HCT116 (cell line): Measurements from ENCODE around the gene CCDC146. TPM values are rescaled to one million over a fixed set of nuclear protein-coding genes. Genes with fewer than 3 reads are reported as not detected.

Experiments
- ATAC-seq: fragments of 200-7000 bp; cut with Tn5 transposase; 2 replicates; pipeline ENCODE4 v1.9.1; 2020; ENCODE audit warnings: mild to moderate bottlenecking, moderate library complexity
- BruUV-seq: library from RNA; stranded (reverse); fragments of 400-500 nt; replicated peaks from 2 replicates; lab custom pipeline; 2021; lab: Mats Ljungman, UMichigan
- CTCF ChIA-PET: fragments of 300-600 bp; sonication (Branson Sonifier 250); formaldehyde crosslinking; loops from one replicate; lab custom pipeline; 2021; ENCODE audit warnings: antibody characterized with exemption; lab: Charles Lee
- POLR2A ChIA-PET: fragments of 300-600, 350-600 bp; sonication (Branson Sonifier 250); formaldehyde crosslinking; loops from one replicate; lab custom pipeline; 2021; ENCODE audit warnings: antibody characterized with exemption; lab: Charles Lee
- RAD21 ChIA-PET, 2 experiments: fragments of 300-600 bp; sonication (Branson Sonifier 250); formaldehyde crosslinking; loops; one replicate each; lab custom pipeline; 2023; ENCODE audit warnings: low total read pairs in 2 of 2; ENCODE audit not compliant: uncharacterized antibody in 2 of 2, unreplicated experiment in 2 of 2, low non-redundant PET in 1 of 2; lab: Charles Lee
- DNase-seq: peaks from one replicate; pipeline ENCODE4 v3.0.0-alpha.2; 2010; ENCODE audit warnings: low read depth, low spot score
- H2AFZ ChIP-seq: fragments of 200-600 bp; shearing (Covaris generic), sonication (generic); 2 replicates; pipeline ENCODE4 v1.6.1; 2017; ENCODE audit warnings: low read depth, mixed run types, mixed read lengths, antibody characterized with exemption, low read length; ENCODE audit not compliant: poor library complexity, severe bottlenecking
- H3K27ac ChIP-seq: 2 replicates; pipeline ENCODE4 v1.5.1; 2012; ENCODE audit warnings: low read depth, low read length
- H3K27me3 ChIP-seq: fragments of 200-600 bp; sonication (generic); 2 replicates; pipeline ENCODE4 v1.6.1; 2016; ENCODE audit warnings: mixed run types, low read length, mixed read lengths; ENCODE audit not compliant: insufficient read depth
- H3K36me3 ChIP-seq, 2 experiments: fragments of 200-500 bp in 1 of 2; fragments of 200-600 bp in 1 of 2; sonication (Bioruptor generic) in 1 of 2; sonication (generic) in 1 of 2; 2 replicates each; pipeline versions ENCODE4 v1.5.1 to v1.6.1; 2014 to 2016; ENCODE audit warnings: low read length in 2 of 2, inconsistent platforms in 1 of 2, mixed read lengths in 1 of 2, mixed run types in 1 of 2; ENCODE audit not compliant: insufficient read depth in 2 of 2, control insufficient read depth in 1 of 2
- H3K4me1 ChIP-seq, 2 experiments: fragments of 200-600 bp in 1 of 2; sonication (generic) in 1 of 2; 2 replicates each; pipeline versions ENCODE4 v1.5.1 to v1.6.1; 2012 to 2017; ENCODE audit warnings: low read length in 2 of 2, inconsistent platforms in 1 of 2, mild to moderate bottlenecking in 1 of 2, mixed read lengths in 1 of 2, mixed run types in 1 of 2, moderate library complexity in 1 of 2; ENCODE audit not compliant: insufficient read depth in 2 of 2, control insufficient read depth in 1 of 2
- H3K4me2 ChIP-seq: fragments of 200-600 bp; sonication (generic); 2 replicates; pipeline ENCODE4 v1.6.1; 2017; ENCODE audit warnings: mixed run types, low read length, mixed read lengths
- H3K4me3 ChIP-seq, 2 experiments: fragments of 200-600 bp in 1 of 2; sonication (generic) in 1 of 2; replicated peaks in 1 of 2; 2 replicates each; pipeline ENCODE4 v1.5.1; 2011 to 2016; ENCODE audit warnings: low read length in 2 of 2, control low read depth in 1 of 2, low read depth in 1 of 2, mild to moderate bottlenecking in 1 of 2, mixed read lengths in 1 of 2, mixed run types in 1 of 2
- H3K79me2 ChIP-seq: fragments of 200-600 bp; sonication (generic); 2 replicates; pipeline ENCODE4 v1.6.1; 2017; ENCODE audit warnings: mild to moderate bottlenecking, mixed run types, low read length, moderate library complexity, mixed read lengths; ENCODE audit not compliant: insufficient read depth
- H3K9ac ChIP-seq: fragments of 200-600 bp; sonication (generic); 2 replicates; pipeline ENCODE4 v1.6.1; 2016; ENCODE audit warnings: low read length, mixed read lengths
- H3K9me2 ChIP-seq: fragments of 200-600 bp; sonication (generic), shearing (Covaris generic); 2 replicates; pipeline ENCODE4 v1.6.1; 2017; ENCODE audit warnings: mixed run types, mild to moderate bottlenecking, moderate library complexity; ENCODE audit not compliant: insufficient read depth
- H3K9me3 ChIP-seq, 2 experiments: fragments of 200-500 bp in 1 of 2; fragments of 200-600 bp in 1 of 2; sonication (Bioruptor generic) in 1 of 2; sonication (generic) in 1 of 2; 2 replicates each; pipeline ENCODE4 v1.6.1; 2014 to 2017; ENCODE audit warnings: low read length in 2 of 2, mixed read lengths in 2 of 2, inconsistent platforms in 1 of 2, low read depth in 1 of 2, mild to moderate bottlenecking in 1 of 2, mixed run types in 1 of 2, moderate library complexity in 1 of 2; ENCODE audit not compliant: control insufficient read depth in 1 of 2, insufficient read depth in 1 of 2
- H4K20me1 ChIP-seq: fragments of 200-600 bp; sonication (generic), shearing (Covaris generic); 2 replicates; pipeline ENCODE4 v1.6.1; 2017; ENCODE audit warnings: mixed run types, mild to moderate bottlenecking, moderate library complexity; ENCODE audit not compliant: insufficient read depth
- CBX3 ChIP-seq: IDR thresholded peaks from 2 replicates; pipeline ENCODE4 v1.6.1; 2012; ENCODE audit warnings: low read depth
- CEBPB ChIP-seq: IDR thresholded peaks from 2 replicates; pipeline ENCODE4 v1.6.1; 2012; ENCODE audit warnings: low read depth
- EGR1 ChIP-seq: IDR thresholded peaks from 2 replicates; pipeline ENCODE4 v1.6.1; 2012; ENCODE audit warnings: low read depth
- ELF1 ChIP-seq: IDR thresholded peaks from 2 replicates; pipeline ENCODE4 v1.6.1; 2012; ENCODE audit warnings: low read depth, borderline replicate concordance
- EZH2 ChIP-seq: fragments of 200-600 bp; sonication (generic); IDR thresholded peaks from 2 replicates; pipeline ENCODE4 v1.6.1; 2017; ENCODE audit warnings: antibody characterized with exemption, mixed run types
- EZH2phosphoT487 ChIP-seq: fragments of 200-600 bp; IDR thresholded peaks from 2 replicates; pipeline ENCODE4 v1.6.1; 2018; ENCODE audit warnings: antibody characterized with exemption, borderline replicate concordance
- JUND ChIP-seq: IDR thresholded peaks from 2 replicates; pipeline ENCODE4 v1.6.1; 2012
- POLR2A ChIP-seq: IDR thresholded peaks from 2 replicates; pipeline ENCODE4 v1.7.0; 2011; ENCODE audit warnings: borderline replicate concordance; ENCODE audit not compliant: insufficient read depth, insufficient read length; ENCODE audit errors: extremely low read depth
- POLR2AphosphoS5 ChIP-seq: IDR thresholded peaks from 2 replicates; pipeline ENCODE4 v1.6.1; 2011; ENCODE audit warnings: mild to moderate bottlenecking, low read depth, low read length, moderate library complexity
- RAD21 ChIP-seq: IDR thresholded peaks from 2 replicates; pipeline ENCODE4 v1.6.1; 2012; ENCODE audit warnings: low read depth, mild to moderate bottlenecking
- SP1 ChIP-seq: IDR thresholded peaks from 2 replicates; pipeline ENCODE4 v1.6.1; 2012; ENCODE audit warnings: low read depth
- SRF ChIP-seq: IDR thresholded peaks from 2 replicates; pipeline ENCODE4 v1.6.1; 2012; ENCODE audit warnings: low read depth
- YY1 ChIP-seq: IDR thresholded peaks from 2 replicates; pipeline ENCODE4 v1.6.1; 2011; ENCODE audit warnings: low read length, low read depth, moderate library complexity, mild to moderate bottlenecking; ENCODE audit not compliant: insufficient replicate concordance; ENCODE audit errors: extremely low read depth
- ZFX ChIP-seq: fragments of 450-650 bp; IDR thresholded peaks from 2 replicates; pipeline ENCODE4 v1.6.1; 2017
- ZNF274 ChIP-seq: fragments of 200-500 bp; sonication (Bioruptor generic); IDR thresholded peaks from 2 replicates; pipeline ENCODE4 v1.6.1; 2014; ENCODE audit warnings: mild to moderate bottlenecking, low read depth, low read length, inconsistent platforms
- intact Hi-C: fragments of 100-400 bp; cut with micrococcal nuclease; formaldehyde crosslinking; loops from 2 replicates; pipeline ENCODE4 v1.10.0; 2022
- total RNA-seq: library from RNA; stranded (reverse); gene quantifications from one replicate; pipeline ENCODE4 v1.2.1, GENCODE V29; 2021; ENCODE audit not compliant: unreplicated experiment
- TF ChIP-seq, protein P1 (sequence below), 3 experiments: fragments of 200-600 bp in 1 of 3; sonication (generic) in 1 of 3; IDR thresholded peaks in 2 of 3; conservative IDR thresholded peaks in 1 of 3; 2 replicates each; pipeline ENCODE4 v1.5.1; 2012 to 2017; ENCODE audit warnings: low read depth in 2 of 3, low read length in 2 of 3, antibody characterized with exemption in 1 of 3, borderline replicate concordance in 1 of 3, control low read depth in 1 of 3, mild to moderate bottlenecking in 1 of 3, mixed read lengths in 1 of 3, mixed run types in 1 of 3, moderate library complexity in 1 of 3; ENCODE audit not compliant: insufficient read depth in 1 of 3
- TF ChIP-seq, protein P2 (sequence below): IDR thresholded peaks from 2 replicates; pipeline ENCODE4 v1.6.1; 2011; ENCODE audit warnings: mild to moderate bottlenecking, low read length, moderate library complexity; ENCODE audit not compliant: insufficient replicate concordance; ENCODE audit errors: extremely low read depth
- TF ChIP-seq, protein P3 (sequence below): IDR thresholded peaks from 2 replicates; pipeline ENCODE4 v1.6.1; 2012; ENCODE audit warnings: low read depth

CCDC146 gene
- total RNA-seq, 1 experiment from 2014 or later = 6.3 TPM

DNA sequence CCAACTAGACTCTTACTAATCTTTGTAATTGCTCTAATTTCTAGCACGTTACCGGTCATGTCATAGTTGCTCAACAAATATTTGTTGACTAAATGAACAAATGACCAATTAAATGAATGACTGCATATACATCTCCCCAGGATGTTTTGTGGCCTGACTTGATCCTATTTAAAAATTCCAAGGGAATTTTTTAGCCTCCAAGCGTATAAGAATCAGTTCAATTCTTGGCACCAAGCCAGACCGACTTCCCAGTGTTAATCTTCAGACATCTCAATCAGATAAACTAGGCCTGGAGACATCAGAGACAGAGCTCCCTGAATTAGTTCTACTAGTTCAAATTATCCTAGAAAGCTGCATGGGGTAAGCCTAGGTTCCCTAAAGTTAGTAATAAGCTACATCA is 197.7 kb downstream of the CCDC146 start:
- H3K27ac ChIP-seq = no peak overlapping the region
- BruUV-seq = no TSS peak
- no peak for ATAC-seq
- DNase-seq = no peak
- peaks cover 0 to 11% of the 10 kb centered on the region in 2 experiments; a peak in 1 of 4 replicates for H3K4me1 ChIP-seq
- TF ChIP-seq YY1 (no peak), ELF1 (no peak), ZNF274 (no peak), CEBPB (no peak), ZFX (no peak), RAD21 (no peak), POLR2AphosphoS5 (no peak), SP1 (no peak), SRF (no peak), POLR2A (no peak), EZH2 (no peak), JUND (no peak), EZH2phosphoT487 (no peak), CBX3 (no peak), EGR1 (no peak)
- TF ChIP-seq, protein P1, sequence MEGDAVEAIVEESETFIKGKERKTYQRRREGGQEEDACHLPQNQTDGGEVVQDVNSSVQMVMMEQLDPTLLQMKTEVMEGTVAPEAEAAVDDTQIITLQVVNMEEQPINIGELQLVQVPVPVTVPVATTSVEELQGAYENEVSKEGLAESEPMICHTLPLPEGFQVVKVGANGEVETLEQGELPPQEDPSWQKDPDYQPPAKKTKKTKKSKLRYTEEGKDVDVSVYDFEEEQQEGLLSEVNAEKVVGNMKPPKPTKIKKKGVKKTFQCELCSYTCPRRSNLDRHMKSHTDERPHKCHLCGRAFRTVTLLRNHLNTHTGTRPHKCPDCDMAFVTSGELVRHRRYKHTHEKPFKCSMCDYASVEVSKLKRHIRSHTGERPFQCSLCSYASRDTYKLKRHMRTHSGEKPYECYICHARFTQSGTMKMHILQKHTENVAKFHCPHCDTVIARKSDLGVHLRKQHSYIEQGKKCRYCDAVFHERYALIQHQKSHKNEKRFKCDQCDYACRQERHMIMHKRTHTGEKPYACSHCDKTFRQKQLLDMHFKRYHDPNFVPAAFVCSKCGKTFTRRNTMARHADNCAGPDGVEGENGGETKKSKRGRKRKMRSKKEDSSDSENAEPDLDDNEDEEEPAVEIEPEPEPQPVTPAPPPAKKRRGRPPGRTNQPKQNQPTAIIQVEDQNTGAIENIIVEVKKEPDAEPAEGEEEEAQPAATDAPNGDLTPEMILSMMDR (IDR thresholded peaks at IDR 0.05 in 2 of 3, conservative IDR thresholded peaks at IDR 0.05 in 1 of 3; ENCODE audit: borderline replicate concordance in 1 of 3, insufficient read depth in 1 of 3, low read depth in 2 of 3, low read length in 2 of 3) = no peak
- TF ChIP-seq, protein P2, sequence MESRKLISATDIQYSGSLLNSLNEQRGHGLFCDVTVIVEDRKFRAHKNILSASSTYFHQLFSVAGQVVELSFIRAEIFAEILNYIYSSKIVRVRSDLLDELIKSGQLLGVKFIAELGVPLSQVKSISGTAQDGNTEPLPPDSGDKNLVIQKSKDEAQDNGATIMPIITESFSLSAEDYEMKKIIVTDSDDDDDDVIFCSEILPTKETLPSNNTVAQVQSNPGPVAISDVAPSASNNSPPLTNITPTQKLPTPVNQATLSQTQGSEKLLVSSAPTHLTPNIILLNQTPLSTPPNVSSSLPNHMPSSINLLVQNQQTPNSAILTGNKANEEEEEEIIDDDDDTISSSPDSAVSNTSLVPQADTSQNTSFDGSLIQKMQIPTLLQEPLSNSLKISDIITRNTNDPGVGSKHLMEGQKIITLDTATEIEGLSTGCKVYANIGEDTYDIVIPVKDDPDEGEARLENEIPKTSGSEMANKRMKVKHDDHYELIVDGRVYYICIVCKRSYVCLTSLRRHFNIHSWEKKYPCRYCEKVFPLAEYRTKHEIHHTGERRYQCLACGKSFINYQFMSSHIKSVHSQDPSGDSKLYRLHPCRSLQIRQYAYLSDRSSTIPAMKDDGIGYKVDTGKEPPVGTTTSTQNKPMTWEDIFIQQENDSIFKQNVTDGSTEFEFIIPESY = no peak
- TF ChIP-seq, protein P3, sequence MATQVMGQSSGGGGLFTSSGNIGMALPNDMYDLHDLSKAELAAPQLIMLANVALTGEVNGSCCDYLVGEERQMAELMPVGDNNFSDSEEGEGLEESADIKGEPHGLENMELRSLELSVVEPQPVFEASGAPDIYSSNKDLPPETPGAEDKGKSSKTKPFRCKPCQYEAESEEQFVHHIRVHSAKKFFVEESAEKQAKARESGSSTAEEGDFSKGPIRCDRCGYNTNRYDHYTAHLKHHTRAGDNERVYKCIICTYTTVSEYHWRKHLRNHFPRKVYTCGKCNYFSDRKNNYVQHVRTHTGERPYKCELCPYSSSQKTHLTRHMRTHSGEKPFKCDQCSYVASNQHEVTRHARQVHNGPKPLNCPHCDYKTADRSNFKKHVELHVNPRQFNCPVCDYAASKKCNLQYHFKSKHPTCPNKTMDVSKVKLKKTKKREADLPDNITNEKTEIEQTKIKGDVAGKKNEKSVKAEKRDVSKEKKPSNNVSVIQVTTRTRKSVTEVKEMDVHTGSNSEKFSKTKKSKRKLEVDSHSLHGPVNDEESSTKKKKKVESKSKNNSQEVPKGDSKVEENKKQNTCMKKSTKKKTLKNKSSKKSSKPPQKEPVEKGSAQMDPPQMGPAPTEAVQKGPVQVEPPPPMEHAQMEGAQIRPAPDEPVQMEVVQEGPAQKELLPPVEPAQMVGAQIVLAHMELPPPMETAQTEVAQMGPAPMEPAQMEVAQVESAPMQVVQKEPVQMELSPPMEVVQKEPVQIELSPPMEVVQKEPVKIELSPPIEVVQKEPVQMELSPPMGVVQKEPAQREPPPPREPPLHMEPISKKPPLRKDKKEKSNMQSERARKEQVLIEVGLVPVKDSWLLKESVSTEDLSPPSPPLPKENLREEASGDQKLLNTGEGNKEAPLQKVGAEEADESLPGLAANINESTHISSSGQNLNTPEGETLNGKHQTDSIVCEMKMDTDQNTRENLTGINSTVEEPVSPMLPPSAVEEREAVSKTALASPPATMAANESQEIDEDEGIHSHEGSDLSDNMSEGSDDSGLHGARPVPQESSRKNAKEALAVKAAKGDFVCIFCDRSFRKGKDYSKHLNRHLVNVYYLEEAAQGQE = no peak
- H4K20me1 ChIP-seq = no peaks in the 10 kb centered on the region
- intact Hi-C loops = no loop called here
- no peaks in the 10 kb centered on the region for H3K79me2 ChIP-seq
- no peak overlapping the region for H2AFZ ChIP-seq
- H3K4me3 ChIP-seq = no peak overlapping the region
- no peak overlapping the region for H3K9ac ChIP-seq
- ChIA-PET CTCF (no interaction called here), POLR2A (no interaction called here), RAD21 (no interaction called here)
- H3K27me3 ChIP-seq = no peaks in the 10 kb centered on the region
- H3K36me3 ChIP-seq = no peaks in the 10 kb centered on the region
- no peaks in the 10 kb centered on the region for H3K9me2 ChIP-seq
- no peak overlapping the region for H3K4me2 ChIP-seq
- no peaks in the 10 kb centered on the region for H3K9me3 ChIP-seq
